IPS-18c (cell line): Measurements from ENCODE around the gene AHCTF1.
"Not testable (repeated sequence)": the region's sequence is repeated elsewhere in the genome, so short reads cannot be mapped to it uniquely, and the experiment has no call there.

Experiments used
- H3K4me3 ChIP-seq: 2 replicates; pipeline ENCODE4 v1.7.0; 2013; ENCODE audit warnings: low read depth, mild to moderate bottlenecking, low read length, moderate library complexity; ENCODE audit not compliant: insufficient read depth
- H3K9me3 ChIP-seq: one replicate; pipeline ENCODE4 v1.6.1; 2013; ENCODE audit warnings: mild to moderate bottlenecking, low read length, moderate library complexity; ENCODE audit not compliant: control insufficient read depth, insufficient read depth

AHCTF1 gene

GRCh38 chr1:246930830-246931548 lies 759 bp downstream of the AHCTF1 start:
- peak overlapping the region; percentile 91 for H3K4me3 ChIP-seq
- H3K9me3 ChIP-seq: no peaks in the 10 kb centered on the region

DNA sequence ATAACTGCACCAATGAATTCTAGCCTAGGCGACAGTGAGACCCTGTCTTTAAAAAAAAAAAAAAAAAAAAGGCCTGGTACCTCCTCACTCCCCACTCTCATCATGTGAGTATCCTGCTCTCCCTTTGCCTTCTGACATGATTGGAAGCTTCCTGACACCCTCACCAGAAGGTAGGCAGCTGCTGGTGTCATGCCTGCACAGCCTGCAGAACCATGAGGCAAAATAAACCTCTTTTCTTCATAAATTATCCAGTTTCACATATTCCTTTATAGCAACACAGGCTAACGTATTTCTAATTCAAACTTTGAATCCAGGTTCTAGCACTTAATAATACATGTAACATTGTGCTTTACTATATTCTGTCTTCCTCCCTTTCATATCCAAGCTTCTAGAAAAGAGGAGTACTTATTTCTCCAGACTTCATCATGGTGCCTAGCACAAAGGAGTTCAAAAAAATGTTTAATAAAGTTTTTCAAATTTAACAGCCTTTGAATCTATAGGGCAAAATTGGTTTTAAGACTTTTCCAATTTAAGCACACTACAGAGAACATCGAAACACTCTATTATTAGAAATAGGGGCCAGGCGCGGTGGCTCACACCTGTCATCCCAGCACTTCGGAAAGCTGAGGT lies 5.6 kb downstream of the AHCTF1 start:
- no peak overlapping the region for H3K4me3 ChIP-seq
- no peaks in the 10 kb centered on the region for H3K9me3 ChIP-seq

DNA sequence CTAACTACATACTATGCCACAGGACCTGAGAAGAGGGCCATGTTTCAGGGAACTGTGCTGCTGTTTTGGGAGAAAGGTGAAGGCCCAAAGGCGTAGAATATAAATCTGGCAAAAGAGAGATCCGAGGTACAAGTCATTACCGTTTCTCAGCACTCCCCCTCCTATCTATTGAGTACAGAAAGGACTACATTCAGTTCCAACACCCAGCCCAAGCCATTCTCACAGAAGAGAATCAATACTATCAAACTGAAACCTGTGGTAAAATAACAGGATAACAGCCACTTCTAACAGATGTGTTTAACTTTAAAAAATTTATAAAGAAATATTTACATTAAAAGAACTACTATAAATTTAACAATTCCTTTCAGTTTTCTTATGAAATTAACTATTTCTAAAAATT lies 7.8 kb downstream of the AHCTF1 start:
- Histone ChIP-seq H3K4me3 (no peak overlapping the region), H3K9me3 (no peaks in the 10 kb centered on the region)

DNA sequence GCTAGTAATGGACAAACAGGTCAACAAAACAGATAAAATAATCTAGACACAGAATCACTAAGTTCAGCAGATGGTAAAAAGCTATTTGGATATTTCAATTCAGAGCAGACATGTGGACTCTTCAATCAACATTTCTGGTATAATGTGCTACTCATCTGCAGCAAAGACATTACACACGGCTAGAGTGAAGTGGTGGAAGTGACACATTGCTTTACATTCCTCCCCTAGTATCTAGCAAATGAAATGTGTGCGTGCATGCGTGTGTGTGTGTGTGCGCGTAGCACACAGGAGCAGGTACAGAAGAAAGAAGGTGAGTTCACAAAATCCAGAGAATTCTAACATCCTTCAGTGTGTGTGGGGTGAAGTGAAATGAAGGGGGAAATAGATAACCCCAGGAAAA lies 8.3 kb downstream of the AHCTF1 start:
- Histone ChIP-seq H3K4me3 (no peak overlapping the region), H3K9me3 (no peaks in the 10 kb centered on the region)

DNA sequence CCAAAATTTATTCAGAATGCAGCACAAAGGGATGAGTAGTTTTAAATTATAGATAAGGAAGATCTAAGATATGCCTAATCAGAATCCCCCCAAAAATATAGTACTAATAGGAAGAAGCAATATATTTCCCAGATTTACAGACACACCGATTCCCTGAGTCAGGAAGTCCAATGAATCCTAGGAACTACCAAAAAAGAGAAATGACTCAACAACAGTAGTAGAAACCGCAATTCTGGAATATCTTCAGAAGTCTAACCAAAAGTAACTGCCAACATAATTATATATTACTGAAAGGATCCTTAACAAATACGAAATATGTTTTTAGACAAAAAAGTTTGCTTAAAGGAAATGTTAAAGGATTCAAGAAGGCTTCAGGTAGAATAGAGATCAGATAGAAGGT lies 10.3 kb downstream of the AHCTF1 start:
- H3K4me3 ChIP-seq: no peak overlapping the region
- no peaks in the 10 kb centered on the region for H3K9me3 ChIP-seq

- H3K9me3 ChIP-seq: no peaks in the 10 kb centered on the region
Measured at GRCh38 chr1:246919902-246920301, 11.8 kb downstream of the AHCTF1 start.

DNA sequence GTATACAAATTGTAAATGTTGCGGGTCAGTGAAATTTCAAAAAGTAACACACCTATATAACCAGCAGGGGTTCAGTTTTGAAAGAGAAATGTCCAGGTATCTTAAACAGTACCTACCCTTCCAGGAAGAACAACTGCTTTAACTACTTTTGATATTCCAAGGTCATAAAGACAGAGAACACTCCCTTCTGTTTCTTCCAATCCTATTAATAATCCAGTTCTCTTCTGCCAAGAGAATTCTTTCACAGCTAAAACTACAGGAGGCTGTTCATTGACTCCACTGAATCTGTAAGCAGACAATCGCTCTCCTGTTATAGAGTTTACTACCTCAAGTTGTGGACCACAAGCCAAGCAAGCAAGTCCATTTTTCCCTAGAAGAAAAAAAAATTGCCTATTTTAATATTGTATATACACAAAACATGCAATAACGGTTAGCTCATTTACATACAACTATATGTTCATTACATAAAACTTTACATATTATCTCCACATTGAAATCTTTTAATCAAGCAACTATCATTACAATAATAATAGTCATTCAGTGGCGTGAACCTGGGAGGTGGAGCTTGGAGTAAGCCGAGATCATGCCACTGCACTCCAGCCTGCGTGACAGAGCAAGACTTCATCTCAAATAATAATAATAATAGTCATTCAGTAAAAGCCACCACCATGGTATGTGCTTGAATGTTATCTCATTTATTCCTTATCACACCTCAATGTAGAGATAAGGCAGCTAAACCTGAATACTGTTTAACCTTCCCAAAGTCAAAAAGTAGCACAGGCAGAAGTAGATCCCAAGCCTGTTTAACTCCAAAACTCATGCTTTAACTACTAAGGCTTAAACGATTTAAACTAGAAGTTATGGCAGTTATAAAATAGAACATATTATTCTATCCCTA lies 15.5 kb downstream of the AHCTF1 start:
- H3K4me3 ChIP-seq: not testable (repeated sequence)

More at GRCh38 chr1:246919902-246920301, 11.8 kb downstream of the AHCTF1 start:
- no peak overlapping the region for H3K4me3 ChIP-seq

GRCh38 chr1:246907472-246907871 lies 24.3 kb downstream of the AHCTF1 start:
- Histone ChIP-seq H3K9me3 (no peaks in the 10 kb centered on the region), H3K4me3 (no peak overlapping the region)

More for the DNA sequence above, 15.5 kb downstream of the AHCTF1 start:
- not testable (repeated sequence) for H3K9me3 ChIP-seq

DNA sequence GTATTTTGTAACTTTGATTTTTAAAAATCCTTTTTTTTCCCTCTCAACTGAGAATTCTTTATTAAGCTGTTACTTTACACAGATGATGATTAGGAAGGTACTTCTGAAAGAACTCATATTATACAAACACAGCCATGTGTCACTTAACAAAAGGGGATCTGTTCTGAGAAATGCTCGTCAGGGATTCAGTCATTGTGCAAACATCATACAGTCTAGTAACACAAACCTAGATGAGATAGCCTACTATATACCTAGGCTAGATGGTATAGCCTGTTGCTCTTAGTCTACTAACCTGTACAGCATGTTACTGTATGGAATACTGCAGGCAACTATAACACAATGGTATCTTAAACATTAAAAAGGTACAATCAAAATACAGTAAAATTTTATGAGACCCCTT lies 24.9 kb downstream of the AHCTF1 start:
- H3K4me3 ChIP-seq: no peak overlapping the region
- no peaks in the 10 kb centered on the region for H3K9me3 ChIP-seq

DNA sequence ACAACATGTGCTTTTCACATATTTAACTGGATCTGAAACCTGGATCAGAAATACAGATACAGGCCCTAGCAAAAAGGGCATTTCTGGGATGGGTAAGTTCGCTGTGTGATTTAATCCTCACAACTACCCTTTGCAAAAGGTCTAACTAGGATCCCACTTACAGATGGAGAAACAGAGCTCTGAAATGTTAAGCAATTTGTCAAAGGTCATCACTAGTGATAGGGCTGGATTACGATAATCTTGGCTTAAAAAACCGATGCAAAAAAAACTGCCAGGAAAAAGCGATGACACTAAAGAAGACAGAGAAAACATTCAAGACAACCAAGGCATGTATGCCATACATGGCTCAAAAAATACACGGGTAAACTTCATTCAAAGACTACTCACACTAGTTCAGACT lies 29.9 kb downstream of the AHCTF1 start:
- no peaks in the 10 kb centered on the region for H3K9me3 ChIP-seq
- H3K4me3 ChIP-seq: no peak overlapping the region

DNA sequence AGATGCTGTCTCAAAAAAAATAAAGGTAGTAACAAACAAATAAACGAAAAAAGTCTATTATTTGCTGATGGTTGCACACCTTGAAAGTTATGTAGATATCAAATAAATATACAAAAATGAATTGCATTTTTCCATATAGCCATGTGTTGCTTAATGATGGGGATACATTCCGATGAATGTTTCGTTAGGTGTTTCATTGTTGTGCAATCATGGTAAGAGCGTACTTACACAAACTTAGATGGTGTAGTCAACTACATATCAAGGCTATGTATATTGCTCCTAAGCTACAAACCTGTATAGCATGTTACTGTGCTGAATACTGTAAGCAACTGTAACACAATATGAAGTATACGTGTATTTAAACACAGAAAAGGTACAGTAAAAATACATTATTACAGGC lies 34.4 kb downstream of the AHCTF1 start:
- no peak overlapping the region for H3K4me3 ChIP-seq
- H3K9me3 ChIP-seq: no peaks in the 10 kb centered on the region

DNA sequence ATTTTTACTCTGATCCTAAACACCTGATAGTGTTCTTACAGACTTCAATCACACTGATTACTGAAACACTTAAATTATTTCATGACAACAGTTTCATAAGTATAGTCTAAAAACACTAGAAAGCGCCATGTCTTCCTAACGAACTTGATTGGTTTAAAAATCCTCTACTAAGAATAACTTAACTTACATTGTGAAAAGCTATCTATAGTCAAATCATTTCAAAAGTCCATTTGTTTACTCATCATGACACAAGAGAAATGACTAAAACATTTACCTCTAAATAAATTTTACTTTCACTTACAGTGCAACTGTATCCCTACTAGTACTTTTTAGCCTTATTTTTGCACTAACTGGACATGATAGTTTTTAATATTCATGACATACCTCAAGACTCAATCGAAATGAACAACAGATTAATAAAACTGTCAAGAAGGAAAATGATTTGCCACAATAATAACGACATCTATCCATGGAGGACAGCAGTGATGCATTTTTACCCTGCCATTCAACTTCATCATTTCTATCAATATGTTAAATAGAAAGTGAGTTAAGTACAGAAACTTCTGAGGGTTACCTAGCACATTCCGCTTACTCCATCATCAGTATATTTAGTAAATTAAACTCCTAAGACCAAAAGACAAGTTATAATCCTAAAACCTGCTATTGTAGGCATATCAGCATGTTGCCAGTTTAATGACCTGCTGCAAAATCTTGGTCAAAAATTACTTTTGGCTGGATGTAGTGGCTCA lies 38.4 kb downstream of the AHCTF1 start:
- H3K9me3 ChIP-seq: no peaks in the 10 kb centered on the region
- no peak overlapping the region for H3K4me3 ChIP-seq

GRCh38 chr1:246891105-246891504 lies 40.6 kb downstream of the AHCTF1 start:
- H3K9me3 ChIP-seq: no peaks in the 10 kb centered on the region
- H3K4me3 ChIP-seq: no peak overlapping the region

DNA sequence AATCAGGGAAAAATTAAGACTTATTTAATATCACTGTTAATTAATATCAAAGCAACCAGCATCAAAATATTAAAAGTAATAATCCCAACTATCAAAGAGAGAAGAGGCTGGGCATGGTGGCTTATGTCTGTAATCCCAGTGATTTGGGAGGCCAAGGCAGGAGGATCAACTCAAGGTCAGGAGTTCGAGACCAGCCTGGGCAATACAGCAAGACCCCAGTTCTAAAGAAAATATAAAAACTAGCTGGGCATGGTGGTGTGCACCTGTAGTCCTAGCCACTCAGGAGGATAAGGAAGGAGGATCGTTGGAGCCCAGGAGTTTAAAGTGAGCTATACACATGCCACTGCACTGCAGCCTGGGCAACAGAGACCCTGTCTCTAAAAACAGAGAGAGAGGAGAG lies 43.2 kb downstream of the AHCTF1 start:
- Histone ChIP-seq H3K9me3 (no peaks in the 10 kb centered on the region), H3K4me3 (no peak overlapping the region)

- not testable (repeated sequence) for H3K4me3 ChIP-seq, H3K9me3 ChIP-seq
Measured at GRCh38 chr1:246885389-246885788, 46.4 kb downstream of the AHCTF1 start.

GRCh38 chr1:246878551-246878950 lies 53.2 kb downstream of the AHCTF1 start:
- Histone ChIP-seq H3K9me3 (no peaks in the 10 kb centered on the region), H3K4me3 (no peak overlapping the region)

DNA sequence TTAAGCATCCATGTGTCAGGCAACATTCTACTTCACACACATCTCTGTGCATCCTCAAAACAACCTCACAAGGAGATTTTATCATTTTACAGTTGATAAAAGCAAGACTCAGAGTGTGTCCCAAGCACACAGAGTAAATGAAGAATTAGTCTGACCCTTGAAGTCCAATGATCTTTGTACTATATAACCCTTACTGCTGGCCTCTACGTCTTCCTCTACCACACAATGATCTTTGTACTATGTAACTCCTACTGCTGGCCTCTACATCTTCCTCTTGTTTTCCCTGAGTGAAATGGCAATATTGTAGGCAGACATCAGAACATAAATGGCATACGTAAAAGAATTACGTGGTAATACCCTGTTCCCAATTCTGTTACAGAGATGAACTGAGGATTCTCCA lies 55.3 kb downstream of the AHCTF1 start:
- no peaks in the 10 kb centered on the region for H3K9me3 ChIP-seq
- H3K4me3 ChIP-seq: no peak overlapping the region
